Neural crest cell (in vitro differentiated cells): ENCODE data around the gene CA5A. TPM values are rescaled to one million over a fixed set of nuclear protein-coding genes. Genes with fewer than 3 reads are reported as not detected.
"Not testable (repeated sequence)": the region's sequence is repeated elsewhere in the genome, so short reads cannot be mapped to it uniquely, and the experiment has no call there.

ENCODE experiments used
- DNase-seq: peaks from one replicate; pipeline ENCODE4 v3.0.0; 2021; ENCODE audit warnings: low read depth, mixed read lengths, low spot score
- H3K27ac Mint-ChIP-seq: one replicate; pipeline ENCODE4 v1.8.0; 2021; ENCODE audit warnings: mild to moderate bottlenecking, mixed read lengths; ENCODE audit not compliant: unreplicated experiment
- H3K27me3 Mint-ChIP-seq: 2 replicates; pipeline ENCODE4 v1.8.0; 2021; ENCODE audit warnings: low read depth, mild to moderate bottlenecking, mixed read lengths
- H3K36me3 Mint-ChIP-seq: 2 replicates; pipeline ENCODE4 v1.8.0; 2021; ENCODE audit warnings: low read depth, mild to moderate bottlenecking, mixed read lengths
- H3K4me1 Mint-ChIP-seq: 2 replicates; pipeline ENCODE4 v1.8.0; 2021; ENCODE audit warnings: mixed read lengths
- H3K4me3 Mint-ChIP-seq: one replicate; pipeline ENCODE4 v1.8.0; 2021; ENCODE audit warnings: mild to moderate bottlenecking, mixed read lengths
- H3K9me3 Mint-ChIP-seq: 2 replicates; pipeline ENCODE4 v1.8.0; 2021; ENCODE audit warnings: mixed read lengths
- CTCF ChIP-seq: fragments of 200-600 bp; sonication (generic); conservative IDR thresholded peaks from 2 replicates; pipeline ENCODE4 v1.5.0; 2021; ENCODE audit warnings: antibody characterized with exemption, mild to moderate bottlenecking
- total RNA-seq: library from RNA; stranded (reverse); gene quantifications from 2 replicates; pipeline ENCODE4 v1.2.1, GENCODE V29; 2021

Gene CA5A
- total RNA-seq, 1 donor from 2014 or later: not detected

GRCh38 chr16:87880117-87880696, 56.1 kb downstream of the CA5A start:
- peak overlapping the region; percentile 43 for H3K27ac Mint-ChIP-seq
- no peak for DNase-seq
- TF ChIP-seq CTCF: no peak
- H3K27me3 Mint-ChIP-seq: peaks cover 44% of the 10 kb centered on the region
- no peaks in the 10 kb centered on the region for H3K36me3 Mint-ChIP-seq
- no peak overlapping the region for H3K4me3 Mint-ChIP-seq
- peaks cover 5% of the 10 kb centered on the region for H3K9me3 Mint-ChIP-seq
- peaks cover 11% of the 10 kb centered on the region for H3K4me1 Mint-ChIP-seq

- not testable (repeated sequence) for H3K36me3 Mint-ChIP-seq, H3K4me3 Mint-ChIP-seq, DNase-seq, H3K9me3 Mint-ChIP-seq, H3K27ac Mint-ChIP-seq
- H3K4me1 Mint-ChIP-seq: peaks cover 11% of the 10 kb centered on the region
- peaks cover 51% of the 10 kb centered on the region for H3K27me3 Mint-ChIP-seq
Observed at GRCh38 chr16:87879411-87880013, 56.8 kb downstream of the CA5A start.

DNA sequence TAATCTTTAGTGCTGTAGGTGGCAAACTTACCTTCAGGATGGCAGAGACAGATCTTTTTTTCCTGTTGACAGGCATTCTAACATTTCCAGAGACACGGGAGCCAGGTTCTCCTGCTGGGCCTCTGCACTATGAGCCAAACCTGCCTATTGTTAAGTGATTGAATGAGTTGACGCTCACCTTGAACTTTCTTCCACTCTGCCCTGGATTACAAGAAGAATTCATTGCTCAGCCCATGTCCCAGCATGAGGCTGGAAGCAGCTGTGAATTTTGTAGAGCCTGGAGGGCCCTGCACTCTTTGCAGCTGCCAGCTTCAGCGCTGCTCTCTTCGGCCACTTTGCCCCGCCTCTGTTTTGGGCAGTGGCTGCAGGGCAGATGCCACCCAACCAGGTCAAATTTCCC, 57.6 kb downstream of the CA5A start:
- peaks cover 11% of the 10 kb centered on the region for H3K4me1 Mint-ChIP-seq
- no peaks in the 10 kb centered on the region for H3K36me3 Mint-ChIP-seq
- H3K4me3 Mint-ChIP-seq: no peak overlapping the region
- H3K27ac Mint-ChIP-seq: no peak overlapping the region
- no peak for DNase-seq
- peaks cover 55% of the 10 kb centered on the region for H3K27me3 Mint-ChIP-seq
- H3K9me3 Mint-ChIP-seq: peaks cover 5% of the 10 kb centered on the region
- no peak for TF ChIP-seq CTCF

GRCh38 chr16:87877942-87878507, 58.3 kb downstream of the CA5A start:
- Mint-ChIP-seq H3K27me3 (peaks cover 55% of the 10 kb centered on the region), H3K9me3 (peaks cover 5% of the 10 kb centered on the region), H3K4me1 (peaks cover 11% of the 10 kb centered on the region), H3K4me3 (no peak overlapping the region), H3K27ac (no peak overlapping the region), H3K36me3 (no peaks in the 10 kb centered on the region)
- TF ChIP-seq CTCF: no peak
- DNase-seq: no peak

DNA sequence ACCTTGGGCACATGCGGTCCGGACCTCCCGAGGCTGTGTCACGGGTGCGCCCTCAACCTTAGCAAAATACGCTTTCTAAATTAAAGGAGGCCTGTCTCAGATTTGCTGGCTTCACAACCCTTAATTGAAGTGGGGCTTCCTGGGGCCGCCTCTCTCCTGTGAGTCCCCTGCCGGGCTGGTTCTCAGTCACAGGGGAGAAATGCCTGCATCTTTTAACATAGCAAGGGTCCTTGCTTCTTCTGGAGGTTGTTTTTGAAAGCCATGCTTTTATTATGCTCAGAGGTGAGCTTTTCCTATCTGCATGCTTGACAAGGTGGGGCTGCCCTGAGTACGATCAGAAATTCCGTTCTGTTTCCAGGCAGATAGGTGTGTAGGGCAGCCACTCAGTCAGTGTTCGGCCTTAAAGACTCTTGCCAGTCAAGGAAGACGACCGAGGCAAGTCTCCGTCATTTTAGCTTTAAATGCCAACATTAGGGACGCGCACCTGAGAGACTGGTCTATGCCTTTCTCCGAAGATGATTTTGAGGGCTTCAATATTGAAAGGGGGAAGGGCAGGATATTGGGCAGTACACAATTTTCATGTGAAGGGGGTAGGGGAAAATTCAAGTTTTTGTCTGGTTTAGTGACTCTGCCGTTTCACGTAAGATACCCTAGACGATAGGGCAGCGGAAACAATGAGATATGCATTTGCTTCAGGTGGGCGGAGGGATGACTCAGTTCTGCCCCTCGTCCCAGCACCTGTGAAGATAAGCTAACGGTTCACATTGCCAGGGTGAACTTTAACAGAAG, 61.5 kb downstream of the CA5A start:
- Mint-ChIP-seq H3K27me3 (peaks cover 57% of the 10 kb centered on the region), H3K4me1 (peaks cover 14% of the 10 kb centered on the region), H3K4me3 (no peak overlapping the region), H3K27ac (no peak overlapping the region), H3K9me3 (peaks cover 5% of the 10 kb centered on the region), H3K36me3 (no peaks in the 10 kb centered on the region)
- TF ChIP-seq CTCF: no peak
- DNase-seq: no peak

DNA sequence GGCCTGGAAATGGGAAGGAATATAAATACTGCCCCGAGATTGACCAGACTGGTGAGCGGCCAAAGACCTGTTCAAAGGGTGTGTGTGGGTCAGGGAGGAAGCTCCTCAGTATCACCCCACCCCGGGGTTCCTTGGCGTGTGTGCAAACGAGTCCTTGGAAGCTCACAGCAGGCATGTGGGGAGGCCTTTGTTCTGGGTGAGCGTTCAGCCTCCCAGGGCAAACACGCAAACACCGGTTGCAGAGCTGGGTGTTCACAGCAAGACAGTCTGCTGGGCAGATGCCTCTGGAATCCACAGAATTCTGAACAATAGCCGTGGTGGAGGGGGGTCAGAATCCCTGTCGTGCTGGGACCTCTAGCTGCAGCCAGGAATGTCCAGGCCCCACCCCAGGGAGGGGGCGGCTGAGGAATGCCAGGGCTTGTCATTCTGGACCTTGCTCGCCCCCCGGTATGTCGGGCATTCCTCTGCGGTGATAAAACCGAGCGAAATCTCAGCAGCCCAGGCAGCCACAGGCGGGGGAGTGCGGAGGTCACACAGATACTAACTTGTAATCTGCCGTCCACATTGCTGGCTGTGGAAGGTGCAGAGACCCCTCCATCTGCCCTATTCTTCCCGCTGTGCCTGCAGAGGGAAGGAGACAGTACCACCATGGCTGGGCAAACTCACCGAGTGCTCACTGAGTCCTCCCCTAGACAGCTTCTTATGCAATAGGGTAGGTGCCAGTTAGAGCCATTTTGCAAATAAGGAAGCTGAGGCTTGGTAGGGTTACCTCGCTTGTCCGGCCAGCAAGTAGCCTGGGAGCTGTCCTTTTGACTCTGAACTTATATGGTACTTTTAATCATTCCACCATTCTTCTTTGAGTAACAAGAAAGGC, 65.7 kb downstream of the CA5A start:
- H3K9me3 Mint-ChIP-seq, H3K27ac Mint-ChIP-seq, DNase-seq, H3K36me3 Mint-ChIP-seq: not testable (repeated sequence)
- Mint-ChIP-seq H3K4me1 (peaks cover 30% of the 10 kb centered on the region), H3K4me3 (peak overlapping the region; percentile 80), H3K27me3 (peaks cover 59% of the 10 kb centered on the region)

GRCh38 chr16:87869879-87870417, 66.4 kb downstream of the CA5A start:
- not testable (repeated sequence) for H3K27ac Mint-ChIP-seq, DNase-seq, H3K36me3 Mint-ChIP-seq, H3K9me3 Mint-ChIP-seq
- peaks cover 52% of the 10 kb centered on the region for H3K27me3 Mint-ChIP-seq
- peaks cover 32% of the 10 kb centered on the region for H3K4me1 Mint-ChIP-seq
- peak overlapping the region; percentile 80 for H3K4me3 Mint-ChIP-seq

DNA sequence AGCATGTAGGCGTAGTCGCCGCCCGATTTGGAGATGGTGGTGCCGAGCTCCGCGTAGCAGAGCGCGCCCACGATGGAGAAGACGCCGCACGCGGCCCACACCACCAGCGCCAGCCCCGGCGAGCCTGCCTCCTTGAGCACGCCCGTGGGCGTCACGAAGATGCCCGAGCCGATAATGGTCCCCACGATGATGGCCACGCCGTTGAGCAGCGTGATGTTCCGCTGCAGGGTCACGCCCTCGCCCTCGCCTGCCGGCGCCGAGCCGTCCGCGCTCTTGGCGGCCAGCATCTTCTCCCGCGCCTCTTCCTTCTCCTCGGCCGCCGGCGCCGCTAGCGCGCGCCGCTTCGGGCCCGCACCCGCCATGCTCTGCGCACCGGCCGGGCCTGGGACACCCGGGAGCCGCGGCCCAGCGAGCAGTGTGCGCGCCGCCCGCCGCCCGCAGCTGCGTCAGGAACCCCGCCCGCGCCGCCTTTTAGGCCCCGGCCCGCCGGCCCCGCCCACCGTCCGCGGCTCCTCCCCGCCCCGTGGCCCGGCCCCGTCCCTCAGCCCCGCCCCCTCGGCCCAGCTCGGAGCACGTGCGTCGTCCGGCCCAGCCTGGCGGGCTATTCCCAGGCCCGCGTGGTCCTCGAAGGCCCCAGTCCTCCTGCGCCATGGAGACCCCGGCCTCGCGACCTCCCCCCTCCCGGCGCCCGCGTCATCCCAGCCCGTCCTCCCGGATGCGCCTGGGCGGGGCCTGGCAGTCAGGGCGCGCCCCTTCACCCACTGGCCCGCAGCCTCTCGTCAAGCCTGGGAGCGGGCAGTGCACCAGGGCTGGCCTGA, 67.1 kb downstream of the CA5A start, which contains the start of gene SLC7A5:
TSS of gene SLC7A5 (minus strand) at position 447 of the 818 bp plus-strand sequence. CDS start at position 362, 85 bp downstream.
- H3K4me1 Mint-ChIP-seq: peaks cover 39% of the 10 kb centered on the region
- peak; percentile 72 for DNase-seq
- H3K9me3 Mint-ChIP-seq, H3K36me3 Mint-ChIP-seq, H3K27ac Mint-ChIP-seq: not testable (repeated sequence)
- H3K4me3 Mint-ChIP-seq: peak within 1 kb of the TSS; percentile 87
- peaks cover 45% of the 10 kb centered on the region for H3K27me3 Mint-ChIP-seq
